Dermis microvascular lymphatic vessel endothelial cell (primary cell): ENCODE results near the gene FAM53B. TPM values are rescaled to one million over a fixed set of nuclear protein-coding genes. Genes with fewer than 3 reads are reported as not detected.
"Not testable (repeated sequence)": the region's sequence is repeated elsewhere in the genome, so short reads cannot be mapped to it uniquely, and the experiment has no call there.

Source experiments
- DNase-seq, 2 donors: peaks; one replicate each; pipeline versions ENCODE4 v3.0.0 to v3.0.0-alpha.2; 2010; ENCODE audit warnings: low read depth in 2 of 2
- total RNA-seq: library from RNA; depleted of rRNA; stranded (reverse); fragments of >200 nt; gene quantifications from 2 replicates; pipeline ENCODE4 v1.2.1, GENCODE V29; 2014

The FAM53B gene
- total RNA-seq, 1 donor from 2014 or later: 14.9 TPM

DNA sequence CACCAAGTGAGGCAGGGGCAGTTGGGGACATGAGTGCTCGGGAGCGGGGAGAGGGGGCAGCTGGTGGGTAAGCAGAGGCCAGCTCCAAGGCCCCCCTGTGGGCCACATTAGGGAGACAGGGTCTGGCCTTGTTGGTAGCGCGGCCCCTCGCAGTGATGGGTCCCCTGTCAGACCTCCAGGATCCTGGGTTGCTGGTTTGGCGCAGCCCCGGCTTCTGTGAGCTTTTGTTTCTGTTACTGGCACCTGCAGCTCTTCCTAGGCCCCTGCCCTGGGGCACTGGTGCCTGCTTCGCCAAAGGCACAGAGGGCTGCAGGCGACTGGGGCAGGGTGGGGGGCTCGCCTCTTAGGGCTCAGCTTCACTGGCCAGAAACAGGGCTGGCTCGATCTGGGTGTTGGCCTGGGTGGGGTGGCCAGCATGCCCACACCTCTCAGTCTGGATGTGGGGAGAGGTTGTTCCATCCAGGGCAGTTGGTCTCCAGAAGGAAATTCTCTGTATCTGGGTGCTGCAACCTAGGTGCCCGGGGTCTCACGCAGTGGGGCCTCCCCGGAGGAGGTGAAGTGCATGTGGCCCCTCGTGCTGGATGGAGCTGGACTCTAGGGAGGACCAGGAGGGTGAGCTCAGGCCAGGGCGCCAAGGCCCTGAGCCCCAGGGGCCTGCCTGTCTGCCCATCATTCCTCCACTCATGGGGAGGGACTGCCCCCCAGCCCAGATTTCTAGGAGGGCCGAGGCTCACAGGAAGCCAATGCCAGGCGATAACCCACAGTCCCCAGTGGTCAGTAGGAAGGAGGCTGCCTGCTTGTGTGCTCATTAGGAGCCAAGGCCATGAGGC lies 143.9 kb downstream of the FAM53B start:
- no peak for DNase-seq

GRCh38 chr10:124599588-124600050 lies 144.6 kb downstream of the FAM53B start:
- no peak for DNase-seq

- no peak for DNase-seq
Observed at GRCh38 chr10:124598773-124599587, 145.2 kb downstream of the FAM53B start.

- no peak for DNase-seq
Observed at GRCh38 chr10:124598196-124598595, 146.0 kb downstream of the FAM53B start.

GRCh38 chr10:124597846-124598165 lies 146.4 kb downstream of the FAM53B start:
- no peak for DNase-seq

DNA sequence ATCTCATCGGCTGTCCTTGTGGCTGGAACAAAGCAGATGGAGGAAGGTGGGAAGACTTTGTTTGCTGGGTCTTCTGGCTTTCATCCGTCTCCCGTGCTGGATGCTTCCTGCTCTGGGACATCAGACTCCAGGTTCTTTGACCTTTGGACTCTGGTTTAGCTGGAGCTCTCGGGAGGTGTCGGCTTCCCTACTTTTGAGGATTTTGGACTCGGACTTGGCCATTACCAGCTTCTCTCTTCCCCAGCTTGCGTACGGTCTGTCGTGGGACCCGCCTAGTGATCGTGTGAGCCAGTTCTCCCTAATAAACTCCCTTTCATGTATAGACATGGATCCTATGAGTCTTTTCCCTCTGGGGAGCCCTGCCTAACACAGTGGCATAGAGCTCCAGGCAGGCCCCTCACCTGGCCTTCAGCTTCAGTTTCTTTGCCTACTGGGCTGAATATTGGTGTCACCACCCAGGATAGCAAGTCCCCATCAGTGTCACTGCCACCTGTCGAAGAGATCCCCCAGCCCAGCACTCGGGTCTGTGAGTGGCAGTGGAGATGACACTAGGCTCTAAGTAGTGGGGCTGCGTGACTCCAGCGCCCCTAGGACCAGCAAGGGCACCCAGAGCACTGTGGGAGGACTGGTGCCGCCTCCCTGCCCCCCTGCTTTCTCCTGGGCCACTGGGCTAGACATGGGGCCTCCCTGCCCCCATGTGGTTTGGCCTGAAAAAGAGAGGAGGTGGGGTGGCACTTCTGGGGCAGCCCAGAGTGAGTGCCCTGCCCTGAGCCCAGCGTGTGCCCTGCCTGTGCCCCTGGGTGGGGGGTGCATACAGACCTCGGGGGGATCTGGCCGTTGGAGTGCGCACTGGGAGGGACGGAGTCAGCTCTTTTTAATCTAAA lies 147.0 kb downstream of the FAM53B start:
- DNase-seq: no peak

- DNase-seq: no peak
Observed at GRCh38 chr10:124596116-124596785, 147.9 kb downstream of the FAM53B start.

- no peak for DNase-seq
Observed at GRCh38 chr10:124595143-124595883, 148.9 kb downstream of the FAM53B start.

GRCh38 chr10:124594240-124594639 lies 149.9 kb downstream of the FAM53B start:
- DNase-seq: peak in 1 of 2 donors; percentile 28

GRCh38 chr10:124593431-124593985 lies 150.7 kb downstream of the FAM53B start:
- no peak for DNase-seq

DNA sequence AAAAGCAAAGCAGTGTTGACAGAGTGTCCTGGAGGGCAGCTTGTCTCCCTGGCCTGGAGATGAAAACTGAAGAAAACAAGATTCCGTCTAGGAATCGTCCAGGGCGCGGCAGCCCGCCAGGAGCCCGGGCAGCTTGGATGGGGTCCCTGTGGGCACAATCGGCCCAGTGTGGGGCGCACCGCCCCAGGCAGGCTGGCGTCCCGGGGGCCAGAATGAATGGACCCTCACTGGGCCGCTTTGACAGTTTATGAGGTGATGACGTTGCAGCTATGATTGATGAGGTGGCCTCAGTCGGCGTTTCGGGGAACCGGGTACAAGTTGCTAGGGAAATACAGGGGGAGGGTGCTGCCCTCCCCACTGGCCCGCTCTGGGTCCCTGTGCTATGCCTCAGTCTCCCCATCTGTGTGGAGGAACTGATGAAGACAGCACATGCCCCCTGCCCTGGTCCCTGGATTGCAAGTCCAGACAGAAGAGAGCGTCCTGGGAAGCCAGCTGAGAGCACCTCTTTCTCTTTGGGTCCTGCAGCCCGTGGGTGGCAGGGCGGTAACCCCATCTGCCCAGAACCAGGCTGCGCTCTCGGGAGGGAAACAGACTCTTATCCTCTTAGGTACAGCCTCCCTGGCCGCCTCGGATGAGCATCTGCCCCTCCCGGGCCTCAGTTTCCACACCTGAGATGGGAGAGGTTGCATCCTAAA lies 151.3 kb downstream of the FAM53B start:
- no peak for DNase-seq

DNA sequence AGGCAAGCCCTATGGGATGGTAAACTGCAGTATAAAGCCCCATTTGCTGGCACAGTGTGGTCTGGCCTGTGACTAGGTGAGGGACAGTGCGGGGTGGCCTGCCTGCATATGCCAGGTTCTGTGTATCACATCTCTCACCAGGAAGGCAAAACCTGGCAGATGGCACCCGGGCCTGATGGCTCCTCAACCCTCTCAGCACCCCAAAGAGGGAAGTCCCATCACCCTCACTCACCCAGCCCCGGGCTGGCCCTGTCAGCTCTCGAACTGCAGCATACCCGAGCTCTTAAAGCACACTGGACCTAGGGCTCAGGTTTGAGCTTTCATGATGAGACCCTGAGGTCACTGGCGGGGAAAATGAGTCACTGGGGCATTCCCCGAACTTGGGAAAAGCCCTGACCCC lies 152.1 kb downstream of the FAM53B start:
- no peak for DNase-seq

DNA sequence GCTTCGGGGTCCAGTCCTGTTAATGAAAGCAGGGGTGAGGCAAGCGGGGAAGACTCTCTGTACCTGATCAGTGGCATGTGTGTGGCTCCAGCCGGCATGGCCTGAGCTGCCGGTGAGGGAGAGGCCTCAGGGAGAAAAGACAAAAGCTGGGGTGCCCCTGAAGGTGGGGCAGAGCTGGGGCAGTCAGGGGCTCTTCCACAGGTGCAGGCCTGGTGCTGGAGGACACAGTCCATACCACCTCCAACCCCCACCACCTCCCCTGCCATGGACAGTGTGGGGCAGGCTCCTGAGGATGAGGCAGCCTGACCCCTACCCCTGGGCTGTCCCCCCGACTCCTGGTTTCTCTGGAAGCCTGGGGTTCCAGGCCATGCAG lies 153.1 kb downstream of the FAM53B start:
- no peak for DNase-seq

GRCh38 chr10:124590216-124591122 lies 153.7 kb downstream of the FAM53B start:
- no peak for DNase-seq

GRCh38 chr10:124589491-124590041 lies 154.6 kb downstream of the FAM53B start:
- no peak for DNase-seq

DNA sequence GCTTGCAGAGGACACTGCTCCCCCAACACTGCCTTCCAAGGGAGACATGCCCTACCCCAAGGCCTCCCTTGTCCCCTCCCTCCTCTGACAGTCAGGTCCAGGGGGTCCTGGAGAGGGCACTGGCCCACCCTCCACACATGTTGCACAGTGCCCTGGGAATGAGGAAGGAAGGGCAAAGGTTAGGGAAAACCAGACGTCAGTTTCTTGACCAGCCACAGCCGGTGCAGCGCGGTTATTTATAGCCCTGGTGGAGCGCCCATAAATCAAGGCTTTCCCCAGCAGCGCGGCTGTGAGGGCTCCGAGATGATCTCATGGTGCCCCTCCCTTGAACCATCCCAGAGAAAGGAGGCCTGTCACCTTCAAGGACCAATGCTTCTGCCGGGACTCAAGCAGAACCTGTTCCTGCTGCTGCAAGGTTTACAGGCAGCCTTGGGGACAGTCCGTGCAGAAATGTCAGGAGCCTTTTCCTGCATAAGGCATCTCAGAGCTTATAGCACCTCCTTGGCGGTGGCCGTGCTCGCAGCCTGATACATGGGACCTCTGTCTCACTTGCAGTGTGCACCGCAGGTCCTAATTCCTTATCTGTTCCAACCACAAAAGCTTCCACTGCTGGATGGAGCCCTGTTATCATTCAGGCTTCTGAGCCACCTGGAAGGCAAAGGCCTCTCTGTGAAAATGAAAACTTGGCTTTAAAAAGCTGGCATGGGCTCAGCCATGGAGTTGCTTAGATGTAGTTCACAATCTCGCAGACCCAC lies 155.3 kb downstream of the FAM53B start:
- DNase-seq: no peak

- not testable (repeated sequence) for DNase-seq
Observed at GRCh38 chr10:124588341-124588735, 155.8 kb downstream of the FAM53B start.
